GM21447 (cell line): Measurements from ENCODE around the gene FOXJ2.
A peak's percentile ranks its signal among the peaks of the same experiment; 100 is the strongest.
"Not testable (repeated sequence)": the region's sequence is repeated elsewhere in the genome, so short reads cannot be mapped to it uniquely, and the experiment has no call there.

Source experiments
- ATAC-seq: cut with Tn5 transposase; IDR thresholded peaks from one replicate; pipeline ENCODE4 v1.9.1; 2021; ENCODE audit not compliant: unreplicated experiment

Gene FOXJ2

GRCh38 chr12:8058506-8058905 is 26.0 kb downstream of the FOXJ2 start:
- ATAC-seq: no peak

- ATAC-seq: no peak
Measured at GRCh38 chr12:8064131-8064530, 31.6 kb downstream of the FOXJ2 start.

- peak; percentile 91 for ATAC-seq
Measured at GRCh38 chr12:8065991-8066594, 33.6 kb downstream of the FOXJ2 start, which contains the start of gene C3AR1. Gene C3AR1, minus strand, starts transcription at chr12:8066359. Its CDS starts 6,174 bp downstream, at chr12:8060185.

DNA sequence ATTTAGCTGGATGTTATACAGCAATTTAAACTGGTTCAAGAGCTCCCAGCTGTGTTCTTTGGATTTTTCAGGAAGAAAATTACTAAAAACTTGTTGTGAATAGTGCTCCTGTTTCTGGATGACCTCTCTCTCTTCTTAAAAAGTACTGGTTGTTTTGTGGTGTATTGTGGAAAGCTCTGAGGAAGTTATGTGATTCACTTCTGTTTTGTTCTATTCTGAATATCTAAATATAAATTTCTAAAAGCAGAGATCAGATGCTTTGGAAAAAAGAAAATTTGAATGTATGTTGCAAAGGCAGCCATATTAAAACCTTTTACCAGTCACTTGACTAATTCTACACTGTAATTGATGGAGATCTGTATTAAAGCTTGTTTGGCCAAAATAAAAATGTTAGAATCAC is 37.1 kb downstream of the FOXJ2 start:
- ATAC-seq: no peak

DNA sequence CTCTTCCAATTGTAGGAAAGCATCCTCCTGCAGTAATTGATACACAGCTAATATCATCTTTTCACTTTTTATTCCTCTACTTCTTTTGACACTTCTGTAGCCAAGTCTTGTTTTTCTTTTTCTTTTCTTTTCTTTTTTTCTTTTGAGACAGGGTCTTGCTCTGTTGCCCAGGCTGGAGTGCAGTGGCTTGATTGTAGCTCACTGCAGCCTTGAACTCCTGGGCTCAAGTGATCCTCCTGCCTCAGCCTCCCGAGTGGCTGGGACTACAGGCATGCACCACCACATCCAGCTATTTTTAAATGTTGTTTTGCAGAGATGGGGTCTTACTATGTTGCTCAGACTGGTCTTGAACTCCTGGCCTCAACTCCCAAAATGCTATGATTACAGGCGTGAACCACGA is 39.3 kb downstream of the FOXJ2 start:
- ATAC-seq: not testable (repeated sequence)

- ATAC-seq: no peak
Measured at GRCh38 chr12:8075935-8076334, 43.4 kb downstream of the FOXJ2 start.

DNA sequence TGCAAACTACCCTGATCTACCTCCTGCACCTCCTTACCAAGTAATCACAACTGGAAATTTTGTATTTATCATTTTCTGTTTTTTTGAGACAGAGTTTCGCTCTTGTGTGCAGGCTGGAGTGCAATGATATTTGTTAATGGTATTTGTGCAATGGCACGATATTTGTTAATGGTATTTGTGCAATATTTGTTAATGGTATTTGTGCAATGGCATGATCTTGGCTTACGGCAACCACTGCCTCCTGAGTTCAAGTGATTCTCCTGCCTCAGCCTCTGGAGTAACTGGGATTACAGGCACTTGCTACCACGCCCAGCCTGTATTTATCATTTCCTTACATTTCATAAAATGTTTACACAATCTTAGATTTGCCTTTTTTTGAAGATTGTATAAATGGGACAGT is 43.9 kb downstream of the FOXJ2 start:
- ATAC-seq: no peak

GRCh38 chr12:8077207-8077606 is 44.7 kb downstream of the FOXJ2 start:
- ATAC-seq: no peak

DNA sequence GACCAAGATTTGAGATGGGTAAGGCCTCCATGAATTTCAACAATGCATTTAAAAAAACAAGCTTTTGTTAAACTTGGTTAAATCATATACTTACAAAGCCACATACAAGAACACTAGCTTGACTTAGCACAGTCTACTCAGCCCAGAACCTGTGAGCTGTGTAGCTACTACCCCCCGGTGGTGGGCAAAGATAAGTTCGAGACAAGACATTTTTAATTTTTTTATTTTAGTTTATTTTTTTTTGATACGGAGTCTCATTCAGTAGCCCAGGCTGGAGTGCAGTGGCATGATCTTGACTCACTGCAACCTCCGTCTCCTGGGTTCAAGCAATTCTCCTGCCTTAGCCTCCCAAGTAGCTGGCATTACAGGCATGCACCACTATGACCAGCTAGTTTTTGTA is 45.9 kb downstream of the FOXJ2 start:
- ATAC-seq: no peak

- no peak for ATAC-seq
Measured at GRCh38 chr12:8078916-8079315, 46.4 kb downstream of the FOXJ2 start.

GRCh38 chr12:8080120-8080519 is 47.6 kb downstream of the FOXJ2 start:
- ATAC-seq: no peak

- ATAC-seq: no peak
Measured at GRCh38 chr12:8081251-8081920, 48.9 kb downstream of the FOXJ2 start.

DNA sequence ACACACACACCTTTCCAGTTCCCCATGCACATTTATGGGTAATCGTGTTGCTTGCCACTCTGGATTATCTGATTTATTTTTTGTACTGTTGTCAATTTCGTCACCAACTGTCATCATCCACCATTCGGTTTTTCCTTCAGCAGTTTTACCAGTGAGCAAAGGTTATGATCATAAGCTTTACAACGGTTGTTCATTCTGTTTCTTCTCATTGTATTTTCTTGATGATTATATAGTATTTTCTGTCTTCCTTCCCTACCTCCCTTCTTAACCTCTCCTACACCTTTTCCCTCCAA is 50.2 kb downstream of the FOXJ2 start:
- no peak for ATAC-seq

DNA sequence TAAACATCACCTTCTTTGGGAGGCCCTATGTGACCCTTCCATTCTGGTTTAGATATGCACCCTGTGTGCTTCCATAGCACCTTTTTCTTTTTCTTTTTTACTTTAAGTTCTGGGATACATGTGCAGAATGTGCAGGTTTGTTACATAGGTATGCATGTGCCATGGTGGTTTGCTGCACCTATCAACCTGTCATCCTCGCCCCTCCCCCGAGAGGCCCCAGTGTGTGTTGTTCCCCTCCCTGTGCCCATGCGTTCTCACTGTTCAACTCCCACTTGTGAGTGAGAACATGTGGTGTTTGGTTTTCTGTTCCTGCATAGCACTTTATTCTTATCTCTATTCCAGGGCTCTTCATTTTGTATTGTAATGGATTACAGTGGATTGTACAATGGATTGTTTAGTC is 51.8 kb downstream of the FOXJ2 start:
- not testable (repeated sequence) for ATAC-seq

- ATAC-seq: no peak
Measured at GRCh38 chr12:8087666-8088065, 55.1 kb downstream of the FOXJ2 start.

DNA sequence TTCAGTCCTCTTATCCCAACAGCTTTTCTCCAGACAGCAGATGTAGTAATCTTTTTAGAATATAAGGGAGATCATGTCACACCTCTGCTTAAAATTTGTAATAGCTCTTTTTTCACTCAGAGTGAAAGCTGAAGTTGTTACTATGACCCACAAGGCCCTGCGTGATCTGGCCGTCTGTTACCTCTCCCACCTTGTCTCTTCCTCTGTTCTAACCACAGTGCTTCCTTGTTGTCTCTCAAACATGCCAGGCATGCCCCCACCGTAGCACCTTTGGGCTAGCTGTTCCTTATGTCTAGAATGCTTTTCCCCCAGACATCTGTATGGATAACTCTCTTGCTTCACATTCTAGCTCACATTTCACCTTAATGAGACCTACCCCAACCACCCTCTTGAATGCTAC is 56.1 kb downstream of the FOXJ2 start:
- peak; percentile 67 for ATAC-seq

DNA sequence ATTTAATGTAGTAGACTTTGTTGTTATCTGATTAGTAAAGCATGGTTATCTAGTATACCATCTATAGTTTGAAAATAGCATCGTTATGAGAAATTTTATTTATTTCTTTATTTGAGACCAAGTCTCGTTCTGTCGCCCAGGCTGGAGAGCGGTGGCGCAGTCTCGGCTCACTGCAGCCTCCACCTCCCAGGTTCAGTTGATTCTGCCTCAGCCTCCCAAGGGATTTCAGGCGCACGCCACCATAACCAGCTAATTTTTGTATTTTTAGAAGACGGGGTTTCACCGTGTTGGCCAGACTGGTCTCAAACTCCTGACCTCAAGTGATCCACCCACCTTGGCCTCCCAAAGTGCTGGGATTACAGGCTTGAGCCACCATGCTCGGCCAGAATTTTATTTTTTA is 56.8 kb downstream of the FOXJ2 start:
- not testable (repeated sequence) for ATAC-seq

DNA sequence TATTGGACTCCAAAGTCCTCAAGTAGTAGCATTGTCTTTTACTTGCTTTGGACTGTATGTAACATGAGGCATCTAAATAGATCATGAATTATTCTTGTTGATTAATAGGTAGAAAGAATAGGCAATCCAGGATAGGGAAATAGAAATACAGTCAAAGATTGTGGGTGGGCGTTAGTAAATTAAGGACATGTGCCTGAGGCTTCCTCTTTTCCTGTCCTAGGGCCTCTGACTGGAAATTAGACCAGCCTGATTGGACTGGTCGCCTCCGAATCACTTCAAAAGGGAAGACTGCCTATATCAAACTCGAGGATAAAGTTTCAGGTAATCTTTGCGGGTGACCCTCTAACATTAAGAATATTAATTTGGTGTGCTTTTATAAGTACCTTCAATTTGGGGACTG is 57.2 kb downstream of the FOXJ2 start:
- ATAC-seq: no peak

DNA sequence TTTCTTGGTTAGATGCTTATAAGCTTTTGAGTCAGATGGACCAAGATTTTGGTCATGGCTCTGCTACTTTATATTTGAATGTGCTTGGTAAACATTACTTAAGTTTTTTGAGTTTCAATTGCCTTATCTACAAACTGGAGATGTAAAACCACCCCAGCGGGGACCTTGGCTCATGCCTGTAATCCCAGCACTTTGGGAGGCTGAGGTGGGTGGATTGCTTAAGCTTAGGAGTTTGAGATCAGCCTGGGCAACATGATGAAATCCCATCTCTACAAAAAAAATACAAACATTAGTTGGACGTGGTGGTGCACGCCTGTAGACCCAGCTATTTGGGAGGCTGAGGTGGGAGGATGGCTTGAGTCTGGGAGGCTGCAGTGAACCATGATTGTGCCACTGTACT is 60.8 kb downstream of the FOXJ2 start:
- ATAC-seq: no peak

DNA sequence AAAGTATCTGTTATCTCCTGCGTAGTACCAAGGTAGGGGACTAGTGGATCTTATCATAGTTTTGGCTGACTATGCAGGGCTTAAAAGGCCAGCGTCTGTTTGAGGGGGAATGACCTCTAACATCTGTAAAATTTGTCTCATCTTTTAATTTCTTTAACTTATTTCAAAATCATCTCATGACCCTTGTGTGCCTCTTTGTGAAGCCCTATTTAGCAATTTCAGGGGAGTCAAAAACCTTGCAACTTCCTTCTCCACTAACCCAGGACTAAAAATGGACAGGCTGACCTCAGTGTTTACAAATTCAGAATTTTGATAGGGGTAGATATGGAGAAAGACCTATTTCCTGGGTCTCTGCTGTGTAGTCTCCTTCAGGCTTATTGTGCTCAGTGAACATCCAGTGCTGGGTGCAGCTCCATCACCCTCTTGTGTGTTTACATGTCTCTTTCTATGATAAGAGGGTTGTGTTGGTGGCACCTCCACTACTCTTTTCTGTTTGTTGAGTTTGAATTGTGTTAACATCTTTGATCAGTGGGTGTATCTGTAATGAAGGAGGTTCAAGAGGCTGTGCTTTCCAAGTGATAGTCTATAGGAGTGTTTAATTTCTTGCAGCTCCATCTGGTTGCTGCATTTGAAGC is 63.9 kb downstream of the FOXJ2 start:
- no peak for ATAC-seq

DNA sequence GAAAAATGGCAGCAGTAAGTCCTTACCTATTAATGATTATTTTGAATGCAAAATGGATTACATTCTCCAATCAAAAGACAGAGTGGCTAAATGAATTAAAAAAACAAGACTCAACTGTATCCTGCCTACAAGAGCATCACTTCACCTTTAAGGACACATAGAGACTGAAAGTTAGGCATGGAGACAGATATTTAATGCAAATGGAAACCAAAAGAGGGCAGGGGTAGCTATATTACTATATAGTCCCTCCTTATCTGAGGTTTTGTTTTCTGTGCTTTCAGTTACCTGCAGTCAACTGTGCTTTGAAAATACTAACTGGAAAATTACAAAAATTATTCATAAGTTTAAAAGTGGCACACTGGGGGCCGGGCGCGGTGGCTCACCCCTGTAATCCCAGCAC is 66.7 kb downstream of the FOXJ2 start:
- ATAC-seq: no peak
